Loucy (cell line): ENCODE results near the gene NIPBL.

Experiments used
- H2AFZ ChIP-seq: fragments of 200-600 bp; sonication (generic); 2 replicates; pipeline ENCODE4 v1.6.0; 2016; ENCODE audit warnings: antibody characterized with exemption, mild to moderate bottlenecking, low read length, moderate library complexity
- H3F3A ChIP-seq: fragments of 200-600 bp; 2 replicates; pipeline ENCODE4 v1.6.0; 2016; ENCODE audit warnings: antibody characterized with exemption, low read depth, mild to moderate bottlenecking
- H3K27me3 ChIP-seq: fragments of 200-600 bp; sonication (generic); 2 replicates; pipeline ENCODE4 v1.6.1; 2014; ENCODE audit warnings: low read length, mild to moderate bottlenecking; ENCODE audit not compliant: insufficient read depth, poor library complexity, severe bottlenecking
- H3K36me3 ChIP-seq: fragments of 200-600 bp; sonication (generic); 2 replicates; pipeline ENCODE4 v1.6.1; 2016; ENCODE audit warnings: low read length; ENCODE audit not compliant: insufficient read depth
- H3K4me1 ChIP-seq: fragments of 200-600 bp; sonication (generic); 2 replicates; pipeline ENCODE4 v1.5.1; 2014; ENCODE audit warnings: low read length, mild to moderate bottlenecking; ENCODE audit not compliant: insufficient read depth, poor library complexity, severe bottlenecking
- H3K4me2 ChIP-seq: fragments of 200-600 bp; sonication (generic); 2 replicates; pipeline ENCODE4 v1.6.0; 2014; ENCODE audit warnings: antibody characterized with exemption, low read length, low read depth, mild to moderate bottlenecking; ENCODE audit not compliant: poor library complexity, severe bottlenecking
- H3K4me3 ChIP-seq: fragments of 200-600 bp; sonication (generic); 2 replicates; pipeline ENCODE4 v1.5.1; 2014; ENCODE audit warnings: low read length, mild to moderate bottlenecking, mixed read lengths; ENCODE audit not compliant: poor library complexity, severe bottlenecking
- H3K79me2 ChIP-seq: fragments of 200-600 bp; sonication (generic); 2 replicates; pipeline ENCODE4 v1.6.1; 2014; ENCODE audit warnings: low read length; ENCODE audit not compliant: insufficient read depth
- H3K9ac ChIP-seq: fragments of 200-600 bp; sonication (generic); 2 replicates; pipeline ENCODE4 v1.6.0; 2014; ENCODE audit warnings: mild to moderate bottlenecking, low read depth, low read length, moderate library complexity; ENCODE audit not compliant: poor library complexity, severe bottlenecking
- H3K9me2 ChIP-seq: fragments of 200-600 bp; sonication (generic); replicated peaks from 2 replicates; pipeline ENCODE4 v1.6.1; 2016; ENCODE audit warnings: low read depth, low read length, mixed read lengths
- H3K9me3 ChIP-seq: fragments of 200-600 bp; sonication (generic); 2 replicates; pipeline ENCODE4 v1.6.1; 2014; ENCODE audit warnings: mild to moderate bottlenecking, antibody characterized with exemption, low read length, low read depth; ENCODE audit not compliant: insufficient read depth
- H4K20me1 ChIP-seq: fragments of 200-600 bp; sonication (generic); 2 replicates; pipeline ENCODE4 v1.6.0; 2014; ENCODE audit warnings: antibody characterized with exemption, low read length, mild to moderate bottlenecking; ENCODE audit not compliant: insufficient read depth, poor library complexity, severe bottlenecking
- CTCF ChIP-seq: fragments of 200-600 bp; sonication (generic); conservative IDR thresholded peaks from 2 replicates; pipeline ENCODE4 v1.5.1; 2014; ENCODE audit warnings: mild to moderate bottlenecking, antibody characterized with exemption, low read length
- EZH2phosphoT487 ChIP-seq: fragments of 200-600 bp; IDR thresholded peaks from 2 replicates; pipeline ENCODE4 v1.6.1; 2018; ENCODE audit warnings: antibody characterized with exemption, mild to moderate bottlenecking, moderate library complexity, borderline replicate concordance

Gene NIPBL

GRCh38 chr5:36958612-36959011 lies 82.0 kb downstream of the NIPBL start:
- H2AFZ ChIP-seq: no peak overlapping the region
- H3K9ac ChIP-seq: no peak overlapping the region
- no peak for TF ChIP-seq EZH2phosphoT487
- no peak for TF ChIP-seq CTCF
- H3K4me3 ChIP-seq: no peak overlapping the region
- H3K9me2 ChIP-seq: no peaks in the 10 kb centered on the region
- no peaks in the 10 kb centered on the region for H3K9me3 ChIP-seq
- H3K79me2 ChIP-seq: peaks cover 18% of the 10 kb centered on the region
- peaks cover 63% of the 10 kb centered on the region for H3K36me3 ChIP-seq
- no peak overlapping the region for H3K4me2 ChIP-seq
- no peaks in the 10 kb centered on the region for H3K27me3 ChIP-seq
- no peaks in the 10 kb centered on the region for H3F3A ChIP-seq
- H3K4me1 ChIP-seq: no peaks in the 10 kb centered on the region
- H4K20me1 ChIP-seq: peaks cover 16% of the 10 kb centered on the region

- H3K36me3 ChIP-seq: peaks cover 83% of the 10 kb centered on the region
Observed at GRCh38 chr5:36965179-36965578, 88.6 kb downstream of the NIPBL start.

GRCh38 chr5:36969700-36970395 lies 93.3 kb downstream of the NIPBL start:
- no peaks in the 10 kb centered on the region for H3K4me1 ChIP-seq

More at GRCh38 chr5:36965179-36965578, 88.6 kb downstream of the NIPBL start:
- no peak overlapping the region for H3K9ac ChIP-seq
- no peaks in the 10 kb centered on the region for H3K79me2 ChIP-seq
- H3K4me3 ChIP-seq: no peak overlapping the region
- H3K9me2 ChIP-seq: no peaks in the 10 kb centered on the region
- no peaks in the 10 kb centered on the region for H3K9me3 ChIP-seq
- H3K27me3 ChIP-seq: no peaks in the 10 kb centered on the region
- no peaks in the 10 kb centered on the region for H3F3A ChIP-seq
- no peak overlapping the region for H3K4me2 ChIP-seq
- peaks cover 3% of the 10 kb centered on the region for H4K20me1 ChIP-seq
- H2AFZ ChIP-seq: no peak overlapping the region
- no peaks in the 10 kb centered on the region for H3K4me1 ChIP-seq
- TF ChIP-seq EZH2phosphoT487 (no peak), CTCF (no peak)

More at GRCh38 chr5:36969700-36970395, 93.3 kb downstream of the NIPBL start:
- Histone ChIP-seq H3K9me3 (no peaks in the 10 kb centered on the region), H3K27me3 (no peaks in the 10 kb centered on the region), H3K4me3 (no peak overlapping the region), H3K36me3 (peaks cover 76% of the 10 kb centered on the region), H3K9ac (no peak overlapping the region), H4K20me1 (no peaks in the 10 kb centered on the region), H3F3A (no peaks in the 10 kb centered on the region), H3K9me2 (no peaks in the 10 kb centered on the region), H2AFZ (no peak overlapping the region), H3K79me2 (no peaks in the 10 kb centered on the region), H3K4me2 (no peak overlapping the region)
- TF ChIP-seq EZH2phosphoT487 (no peak), CTCF (no peak)
